ENCODE results near the gene ELK3.
"Not testable (repeated sequence)": the region's sequence is repeated elsewhere in the genome, so short reads cannot be mapped to it uniquely, and the experiment has no call there.

Gene ELK3

DNA sequence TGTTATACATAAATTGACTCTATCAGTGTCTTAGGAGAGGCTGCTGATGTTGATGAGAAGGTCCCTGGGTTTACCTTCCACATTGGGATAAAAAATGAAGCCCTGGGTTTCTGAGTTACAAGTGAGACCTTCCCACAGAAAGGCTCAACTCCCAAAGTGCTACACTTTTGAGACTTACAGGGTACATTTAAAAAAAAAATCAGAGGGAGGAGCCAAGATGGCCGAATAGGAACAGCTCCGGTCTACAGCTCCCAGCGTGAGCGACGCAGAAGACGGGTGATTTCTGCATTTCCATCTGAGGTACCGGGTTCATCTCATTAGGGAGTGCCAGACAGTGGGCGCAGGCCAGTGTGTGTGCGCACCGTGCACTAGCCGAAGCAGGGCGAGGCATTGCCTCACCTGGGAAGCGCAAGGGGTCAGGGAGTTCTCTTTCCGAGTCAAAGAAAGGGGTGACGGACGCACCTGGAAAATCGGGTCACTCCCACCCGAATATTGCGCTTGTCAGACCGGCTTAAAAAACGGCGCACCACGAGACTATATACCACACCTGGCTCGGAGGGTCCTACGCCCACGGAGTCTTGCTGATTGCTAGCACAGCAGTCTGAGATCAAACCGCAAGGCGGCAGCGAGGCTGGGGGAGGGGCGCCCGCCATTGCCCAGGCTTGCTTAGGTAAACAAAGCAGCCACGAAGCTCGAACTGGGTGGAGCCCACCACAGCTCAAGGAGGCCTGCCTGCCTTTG is 121.7 kb downstream of the ELK3 start:
- peak in 1 of 2 experiments; percentile 13 for DNase-seq

DNA sequence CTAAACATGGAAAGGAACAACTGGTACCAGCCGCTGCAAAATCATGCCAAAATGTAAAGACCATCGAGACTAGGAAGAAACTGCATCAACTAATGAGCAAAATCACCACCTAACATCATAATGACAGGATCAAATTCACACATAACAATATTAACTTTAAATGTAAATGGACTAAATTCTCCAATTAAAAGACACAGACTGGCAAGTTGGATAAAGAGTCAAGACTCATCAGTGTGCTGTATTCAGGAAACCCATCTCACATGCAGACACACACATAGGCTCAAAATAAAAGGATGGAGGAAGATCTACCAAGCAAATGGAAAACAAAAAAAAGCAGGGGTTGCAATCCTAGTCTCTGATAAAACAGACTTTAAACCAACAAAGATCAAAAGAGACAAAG is 123.6 kb downstream of the ELK3 start:
- DNase-seq: not testable (repeated sequence)

Data from NCI-H187 (cell line).